Central memory CD8-positive, alpha-beta T cell (primary cell): Measurements from ENCODE around the gene KRT82.
A peak's percentile ranks its signal among the peaks of the same experiment; 100 is the strongest.

Experiments
- ATAC-seq: fragments of 150-1000 bp; cut with Tn5 transposase; replicated peaks from 2 replicates; pipeline ENCODE4 v1.10.0; 2022; ENCODE audit warnings: mild to moderate bottlenecking, moderate FRiP score, moderate number of reproducible peaks; ENCODE audit not compliant: poor library complexity, severe bottlenecking; ENCODE audit errors: extremely low read depth
- DNase-seq, 2 donors: peaks; one replicate each; pipeline ENCODE4 v3.0.0; 2021; ENCODE audit warnings: low spot score in 2 of 2
- H3K27ac Mint-ChIP-seq: one replicate; pipeline ENCODE4 v1.8.0; 2022; ENCODE audit warnings: low read depth, mild to moderate bottlenecking, moderate library complexity, mixed read lengths
- H3K27me3 Mint-ChIP-seq: one replicate; pipeline ENCODE4 v1.8.0; 2022; ENCODE audit warnings: mixed read lengths
- H3K36me3 Mint-ChIP-seq: one replicate; pipeline ENCODE4 v1.8.0; 2022; ENCODE audit warnings: mild to moderate bottlenecking, moderate library complexity, mixed read lengths; ENCODE audit not compliant: insufficient read depth
- H3K4me1 Mint-ChIP-seq: one replicate; pipeline ENCODE4 v1.8.0; 2022; ENCODE audit warnings: mixed read lengths
- H3K4me3 Mint-ChIP-seq: one replicate; pipeline ENCODE4 v1.8.0; 2022; ENCODE audit warnings: mild to moderate bottlenecking, moderate library complexity, mixed read lengths
- H3K9me3 Mint-ChIP-seq: one replicate; pipeline ENCODE4 v1.8.0; 2022; ENCODE audit warnings: mixed read lengths

The KRT82 gene

GRCh38 chr12:52356031-52356761 is 49.9 kb downstream of the KRT82 start:
- H3K9me3 Mint-ChIP-seq, result no peaks in the 10 kb centered on the region
- no peak overlapping the region for H3K4me3 Mint-ChIP-seq
- no peak for DNase-seq
- no peak for ATAC-seq
- no peaks in the 10 kb centered on the region for H3K36me3 Mint-ChIP-seq
- no peak overlapping the region for H3K27ac Mint-ChIP-seq
- H3K4me1 Mint-ChIP-seq, result peaks cover 56% of the 10 kb centered on the region
- H3K27me3 Mint-ChIP-seq, result peaks cover 10% of the 10 kb centered on the region

- DNase-seq, result no peak
- Mint-ChIP-seq H3K36me3 (no peaks in the 10 kb centered on the region), H3K9me3 (no peaks in the 10 kb centered on the region), H3K4me1 (peaks cover 52% of the 10 kb centered on the region), H3K27ac (no peak overlapping the region), H3K4me3 (no peak overlapping the region), H3K27me3 (peaks cover 10% of the 10 kb centered on the region)
- no peak for ATAC-seq
These were observed 51.0 kb downstream of the KRT82 start for GRCh38 chr12:52355176-52355575.

GRCh38 chr12:52354200-52354599 is 51.9 kb downstream of the KRT82 start:
- H3K27me3 Mint-ChIP-seq, result peaks cover 10% of the 10 kb centered on the region
- no peak for DNase-seq
- H3K36me3 Mint-ChIP-seq, result no peaks in the 10 kb centered on the region
- ATAC-seq, result no peak
- H3K4me1 Mint-ChIP-seq, result peaks cover 46% of the 10 kb centered on the region
- H3K4me3 Mint-ChIP-seq, result no peak overlapping the region
- no peaks in the 10 kb centered on the region for H3K9me3 Mint-ChIP-seq
- no peak overlapping the region for H3K27ac Mint-ChIP-seq

- H3K27me3 Mint-ChIP-seq, result peaks cover 14% of the 10 kb centered on the region
- H3K4me1 Mint-ChIP-seq, result peaks cover 44% of the 10 kb centered on the region
- no peak overlapping the region for H3K27ac Mint-ChIP-seq
- H3K9me3 Mint-ChIP-seq, result no peaks in the 10 kb centered on the region
- ATAC-seq, result no peak
- DNase-seq, result no peak
- no peaks in the 10 kb centered on the region for H3K36me3 Mint-ChIP-seq
- H3K4me3 Mint-ChIP-seq, result no peak overlapping the region
These were observed 52.4 kb downstream of the KRT82 start for GRCh38 chr12:52353766-52354165.

GRCh38 chr12:52352951-52353350 is 53.2 kb downstream of the KRT82 start:
- H3K27ac Mint-ChIP-seq, result no peak overlapping the region
- no peak for ATAC-seq
- H3K9me3 Mint-ChIP-seq, result no peaks in the 10 kb centered on the region
- peaks cover 20% of the 10 kb centered on the region for H3K27me3 Mint-ChIP-seq
- no peak overlapping the region for H3K4me3 Mint-ChIP-seq
- H3K4me1 Mint-ChIP-seq, result peaks cover 36% of the 10 kb centered on the region
- no peak for DNase-seq
- H3K36me3 Mint-ChIP-seq, result no peaks in the 10 kb centered on the region

- Mint-ChIP-seq H3K27me3 (peaks cover 25% of the 10 kb centered on the region), H3K9me3 (no peaks in the 10 kb centered on the region), H3K36me3 (no peaks in the 10 kb centered on the region), H3K4me3 (peak overlapping the region; percentile 4), H3K27ac (peak overlapping the region; percentile 40), H3K4me1 (peaks cover 32% of the 10 kb centered on the region)
- ATAC-seq (peak; percentile 99), DNase-seq (peak; percentile 47 to 74)
These were observed 54.7 kb downstream of the KRT82 start for GRCh38 chr12:52351196-52352059.

- no peak for DNase-seq
- Mint-ChIP-seq H3K4me3 (no peak overlapping the region), H3K9me3 (no peaks in the 10 kb centered on the region), H3K4me1 (peaks cover 32% of the 10 kb centered on the region), H3K27ac (no peak overlapping the region), H3K27me3 (peaks cover 25% of the 10 kb centered on the region), H3K36me3 (no peaks in the 10 kb centered on the region)
- no peak for ATAC-seq
These were observed 55.3 kb downstream of the KRT82 start for GRCh38 chr12:52350786-52351185.

- ATAC-seq (no peak), DNase-seq (no peak)
- Mint-ChIP-seq H3K9me3 (no peaks in the 10 kb centered on the region), H3K36me3 (no peaks in the 10 kb centered on the region), H3K27me3 (peaks cover 25% of the 10 kb centered on the region), H3K27ac (no peak overlapping the region), H3K4me1 (peaks cover 32% of the 10 kb centered on the region), H3K4me3 (no peak overlapping the region)
These were observed 56.0 kb downstream of the KRT82 start for GRCh38 chr12:52350021-52350620.

- no peak overlapping the region for H3K27ac Mint-ChIP-seq
- H3K27me3 Mint-ChIP-seq, result peaks cover 32% of the 10 kb centered on the region
- peaks cover 32% of the 10 kb centered on the region for H3K4me1 Mint-ChIP-seq
- H3K36me3 Mint-ChIP-seq, result no peaks in the 10 kb centered on the region
- H3K4me3 Mint-ChIP-seq, result no peak overlapping the region
- ATAC-seq (no peak), DNase-seq (no peak)
- no peaks in the 10 kb centered on the region for H3K9me3 Mint-ChIP-seq
These were observed 56.9 kb downstream of the KRT82 start for GRCh38 chr12:52349196-52349595.

- Mint-ChIP-seq H3K4me1 (peaks cover 23% of the 10 kb centered on the region), H3K27me3 (peaks cover 34% of the 10 kb centered on the region), H3K4me3 (no peak overlapping the region), H3K27ac (no peak overlapping the region), H3K36me3 (no peaks in the 10 kb centered on the region), H3K9me3 (no peaks in the 10 kb centered on the region)
- no peak for DNase-seq
- no peak for ATAC-seq
These were observed 58.3 kb downstream of the KRT82 start for GRCh38 chr12:52347551-52348510.

GRCh38 chr12:52347016-52347415 is 59.1 kb downstream of the KRT82 start:
- H3K4me1 Mint-ChIP-seq, result peaks cover 18% of the 10 kb centered on the region
- H3K36me3 Mint-ChIP-seq, result no peaks in the 10 kb centered on the region
- H3K4me3 Mint-ChIP-seq, result no peak overlapping the region
- no peaks in the 10 kb centered on the region for H3K9me3 Mint-ChIP-seq
- no peak for DNase-seq
- no peak for ATAC-seq
- H3K27me3 Mint-ChIP-seq, result peaks cover 34% of the 10 kb centered on the region
- no peak overlapping the region for H3K27ac Mint-ChIP-seq

GRCh38 chr12:52346593-52346992 is 59.5 kb downstream of the KRT82 start:
- H3K9me3 Mint-ChIP-seq, result no peaks in the 10 kb centered on the region
- ATAC-seq (no peak), DNase-seq (no peak)
- H3K27me3 Mint-ChIP-seq, result peaks cover 34% of the 10 kb centered on the region
- peaks cover 13% of the 10 kb centered on the region for H3K4me1 Mint-ChIP-seq
- H3K4me3 Mint-ChIP-seq, result no peak overlapping the region
- H3K27ac Mint-ChIP-seq, result no peak overlapping the region
- H3K36me3 Mint-ChIP-seq, result no peaks in the 10 kb centered on the region
